Stimulated activated CD8-positive, alpha-beta memory T cell treated with anti-CD3 and anti-CD28 coated beads, Interleukin-4, amount 100 ng/mL, for 48 hours (primary cell): ENCODE results near the gene DMC1.

Experiments
- DNase-seq: peaks from one replicate; pipeline ENCODE4 v3.0.0-alpha.2; 2020

DMC1 gene

DNA sequence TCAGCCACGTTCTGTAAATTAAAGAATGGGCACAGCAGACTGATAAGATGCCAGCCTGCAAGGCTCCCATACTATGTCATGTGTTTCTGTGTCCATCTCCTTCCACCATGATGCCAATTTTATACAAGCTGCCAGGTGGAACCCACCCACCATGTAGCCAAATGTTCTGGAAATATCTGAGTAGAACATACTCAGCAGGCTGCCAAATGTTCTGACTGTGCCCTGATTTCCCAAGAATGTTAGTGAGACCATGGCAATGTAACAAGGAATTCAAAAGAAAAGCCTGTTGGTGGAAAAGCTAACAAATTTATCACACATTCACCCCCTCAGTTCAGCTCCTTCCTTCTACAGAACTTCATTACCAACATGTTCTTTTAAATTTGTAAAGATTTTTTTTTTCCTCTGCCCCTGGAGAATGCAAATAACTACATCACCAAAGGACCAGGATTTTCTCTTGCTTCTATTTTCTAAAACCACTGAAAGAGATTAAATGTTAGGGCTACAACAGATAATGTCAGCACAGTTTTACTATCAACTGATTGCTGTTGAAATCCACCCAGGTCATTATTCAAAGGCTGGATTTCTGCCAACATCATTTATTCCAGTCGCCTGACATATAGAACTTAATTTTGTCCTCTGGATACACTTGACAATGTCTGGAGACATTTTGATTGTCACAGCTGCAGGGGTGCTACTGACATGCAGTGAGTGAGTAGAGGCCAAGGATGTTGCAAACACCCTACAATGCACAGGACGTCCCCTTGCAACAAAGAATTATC, 3.1 kb downstream of the DMC1 start:
- DNase-seq = no peak

GRCh38 chr22:38565441-38565840, 4.5 kb downstream of the DMC1 start:
- DNase-seq = no peak

- no peak for DNase-seq
These were observed 5.3 kb downstream of the DMC1 start for GRCh38 chr22:38564669-38565068.

DNA sequence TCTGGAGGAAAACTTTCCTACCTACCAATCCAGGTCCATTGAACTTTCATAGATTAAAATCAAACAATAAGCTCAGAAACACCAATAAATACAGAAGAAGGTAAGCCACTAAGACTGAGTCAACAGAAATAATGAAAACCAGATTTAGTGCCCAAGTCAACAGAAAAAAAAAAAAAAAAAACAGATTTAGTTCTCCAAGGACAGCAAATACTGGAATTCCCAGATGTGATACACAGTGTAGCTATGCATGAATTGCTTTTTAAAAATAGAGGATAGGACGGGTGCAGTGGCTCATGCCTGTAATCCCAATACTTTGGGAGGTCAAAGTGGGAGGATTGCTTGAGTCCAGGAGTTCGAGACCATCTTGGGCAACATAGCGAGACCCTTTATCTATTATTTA, 15.7 kb downstream of the DMC1 start:
- no peak for DNase-seq

DNA sequence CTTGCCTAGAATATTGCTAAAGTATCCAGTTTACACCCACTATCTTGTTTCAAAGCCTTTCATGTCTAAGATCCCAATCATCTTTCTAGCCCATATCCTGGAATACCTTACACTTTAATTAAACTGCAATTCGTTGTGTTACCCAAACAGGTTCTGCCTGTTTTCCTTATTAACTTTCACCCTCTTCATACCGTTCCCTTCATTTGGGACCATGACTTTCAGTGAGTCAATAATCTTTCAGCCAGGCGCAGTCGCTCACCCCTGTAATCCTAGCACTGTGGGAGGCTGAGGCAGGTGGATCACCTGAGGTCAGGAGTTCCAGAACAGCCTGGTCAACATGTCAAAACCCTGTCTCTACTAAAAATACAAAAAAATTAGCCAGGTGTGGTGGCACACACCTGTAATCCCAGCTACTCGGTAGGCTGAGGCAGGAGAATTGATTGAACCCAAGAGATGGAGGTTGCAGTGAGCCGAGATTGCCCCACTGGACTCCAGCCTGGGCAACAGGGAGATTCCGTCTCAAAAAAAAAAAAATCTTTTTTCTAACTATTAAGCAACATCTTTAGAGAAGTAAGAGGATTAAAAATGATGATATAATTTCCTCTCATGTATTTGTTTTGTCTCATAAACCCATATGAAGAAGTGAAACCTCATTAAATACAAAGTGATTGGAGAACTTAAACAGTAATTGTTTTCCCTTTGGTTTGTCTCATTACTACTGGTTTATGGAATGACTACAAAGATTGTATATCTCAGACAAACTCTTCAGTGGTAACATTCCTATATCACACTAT, 20.7 kb downstream of the DMC1 start:
- DNase-seq = no peak

- DNase-seq = no peak
These were observed 29.3 kb downstream of the DMC1 start for GRCh38 chr22:38540701-38541100.

GRCh38 chr22:38531251-38531938, 38.6 kb downstream of the DMC1 start:
- no peak for DNase-seq

DNA sequence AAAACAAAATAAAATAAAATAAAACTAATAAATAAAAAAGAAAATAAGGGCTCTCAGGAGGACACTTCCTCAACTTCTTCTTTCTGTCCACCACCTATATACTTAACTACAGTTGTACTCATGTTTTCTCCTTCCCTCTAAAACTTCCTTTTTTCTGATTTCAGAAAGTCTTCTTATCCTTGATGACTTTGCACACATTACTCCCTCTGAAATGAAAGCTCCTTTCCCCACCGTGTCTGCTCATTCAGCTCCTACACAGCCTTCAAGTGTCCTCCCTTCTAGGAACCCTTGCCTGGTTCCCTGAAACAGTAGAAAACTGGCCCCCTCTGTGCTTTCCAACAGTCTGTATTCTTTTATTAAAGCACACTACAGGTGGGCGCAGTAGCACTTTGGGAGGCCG, 45.6 kb downstream of the DMC1 start:
- DNase-seq = no peak

- DNase-seq = no peak
These were observed 46.5 kb downstream of the DMC1 start for GRCh38 chr22:38523479-38523878.

GRCh38 chr22:38523029-38523428, 47.0 kb downstream of the DMC1 start:
- no peak for DNase-seq

DNA sequence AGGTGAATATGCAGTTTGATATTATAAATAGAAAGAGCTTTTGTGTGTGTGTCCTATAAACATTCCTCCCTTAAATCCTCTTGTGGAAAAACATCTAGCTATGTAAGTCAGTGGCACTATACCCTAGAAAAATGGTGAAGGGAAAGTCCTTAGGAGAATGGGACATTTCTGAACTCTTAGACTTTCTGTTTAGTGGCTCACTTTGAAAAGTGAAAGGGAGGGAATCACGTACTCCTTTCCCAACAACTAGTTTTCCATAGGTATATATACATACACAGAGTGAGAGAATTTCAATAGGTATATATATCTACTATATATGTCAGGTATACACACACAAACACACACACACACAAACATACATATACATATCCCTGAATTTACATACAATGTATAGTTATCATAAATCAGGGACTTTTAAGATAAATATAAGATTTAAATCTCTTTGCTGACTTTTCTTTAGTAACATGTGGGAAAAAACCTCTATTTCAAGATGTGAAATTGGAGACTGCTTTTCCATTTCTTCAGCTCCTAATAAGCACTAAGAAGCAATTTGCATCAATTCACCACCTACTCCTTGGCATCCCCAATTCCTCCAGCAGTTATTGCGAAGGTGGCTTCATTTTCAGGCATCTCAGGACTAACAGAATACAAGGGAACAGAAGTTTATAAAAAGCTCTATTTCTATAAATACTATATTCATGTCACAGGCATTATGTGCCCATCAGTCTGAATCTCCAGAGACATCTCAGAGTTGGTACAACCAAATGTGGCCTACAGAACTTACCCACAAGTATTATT, 50.3 kb downstream of the DMC1 start:
- DNase-seq = no peak

DNA sequence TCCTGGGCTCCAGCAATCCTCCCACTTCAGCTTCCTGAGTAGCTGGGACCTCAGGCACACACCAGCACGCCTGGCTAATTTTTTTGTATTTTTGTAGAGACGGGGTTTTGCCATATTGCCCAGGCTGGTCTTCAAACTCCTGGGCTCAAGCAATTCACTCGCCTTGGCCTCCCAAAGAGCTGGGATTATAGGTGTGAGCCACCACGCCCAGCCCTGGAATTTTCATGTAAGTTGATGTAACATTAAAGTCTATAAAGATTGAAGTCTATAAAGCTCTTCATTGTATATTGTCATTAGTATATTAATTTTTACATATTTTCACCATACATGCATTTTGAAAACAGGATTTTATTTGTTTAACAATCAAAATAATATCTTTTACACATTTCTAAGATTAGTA, 51.4 kb downstream of the DMC1 start:
- no peak for DNase-seq

- no peak for DNase-seq
These were observed 56.9 kb downstream of the DMC1 start for GRCh38 chr22:38513063-38513462.

DNA sequence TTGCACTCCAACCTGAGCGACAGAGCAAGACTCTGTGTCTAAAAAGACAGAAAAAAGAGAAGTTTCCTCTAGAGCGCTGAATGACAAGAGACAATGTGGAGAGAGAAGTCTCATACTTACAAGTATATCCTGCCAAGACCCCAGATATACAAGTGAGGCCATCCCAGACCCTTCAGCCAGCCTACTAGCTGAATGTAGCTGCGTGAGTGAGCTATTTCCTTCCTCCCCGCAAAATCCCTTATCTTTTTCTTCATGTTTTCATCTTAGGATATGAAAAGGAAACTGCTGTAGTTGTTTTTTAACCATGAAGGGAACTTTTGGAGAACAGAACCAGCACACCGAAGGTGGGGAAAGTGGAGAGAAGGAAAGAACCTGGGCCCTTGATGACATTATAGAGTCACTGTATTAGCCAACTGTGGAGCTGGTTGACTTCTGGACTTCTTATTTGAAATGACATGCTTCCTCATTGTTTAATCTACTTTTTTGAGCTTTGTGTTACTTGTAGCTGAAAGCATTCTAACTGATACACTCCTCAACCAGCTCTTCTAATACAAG, 59.5 kb downstream of the DMC1 start:
- DNase-seq = no peak

- peak; percentile 97 for DNase-seq
These were observed 63.6 kb downstream of the DMC1 start, which contains the start of gene DDX17 for GRCh38 chr22:38506118-38506962. TSS of gene DDX17 (minus strand) at chr22:38506311.

DNA sequence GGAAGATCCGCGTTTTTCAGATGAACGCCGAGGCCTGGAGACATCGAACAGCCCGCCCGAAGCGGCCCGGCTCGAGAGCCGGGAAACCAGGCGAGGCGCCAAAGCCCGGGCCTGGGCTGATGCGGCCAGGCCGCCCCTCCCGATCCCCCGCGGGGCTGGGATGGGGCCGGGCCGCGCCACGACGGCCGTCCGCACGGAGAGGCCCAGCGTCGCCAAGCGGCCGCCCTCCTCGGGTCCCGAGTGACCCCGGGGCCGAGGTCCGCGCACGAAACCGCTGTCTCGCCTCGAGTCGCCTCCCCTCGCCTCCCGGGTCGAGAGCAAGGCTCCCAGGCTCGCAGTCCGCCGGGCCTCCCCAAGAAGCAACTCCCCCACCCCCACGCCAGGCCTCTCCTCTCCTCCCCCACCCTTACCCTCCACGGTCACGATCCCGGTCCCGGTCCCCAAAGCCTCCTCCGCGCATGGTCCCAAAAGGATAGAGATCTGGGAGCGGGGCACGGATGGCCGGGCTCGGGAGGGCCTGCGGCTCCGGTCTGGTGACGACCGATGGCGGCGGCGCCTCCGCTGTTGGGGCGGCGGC, 64.4 kb downstream of the DMC1 start:
- DNase-seq = peak; percentile 74

GRCh38 chr22:38504731-38505540, 65.0 kb downstream of the DMC1 start:
- DNase-seq = peak; percentile 74

DNA sequence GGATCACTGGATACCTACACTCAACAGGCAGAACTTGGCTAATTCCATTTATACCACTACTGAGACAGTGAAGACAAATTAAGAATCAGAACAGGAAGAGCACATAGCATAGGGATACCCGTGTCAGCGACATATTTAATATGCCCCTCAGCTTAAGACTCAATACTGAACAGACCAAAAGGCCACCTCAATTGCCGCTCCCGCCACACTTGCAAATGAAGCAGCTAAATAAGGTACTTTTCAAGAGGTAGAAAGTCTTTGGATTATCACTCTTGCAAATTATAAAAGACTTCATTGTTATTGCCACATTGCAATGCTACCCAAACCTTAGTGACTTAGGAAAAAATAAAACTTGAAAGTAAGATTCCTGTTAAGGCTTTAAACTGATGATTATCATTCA, 67.0 kb downstream of the DMC1 start:
- DNase-seq = no peak

GRCh38 chr22:38501797-38502672, 67.9 kb downstream of the DMC1 start:
- no peak for DNase-seq
